Measurements from ENCODE around the gene DROSHA. TPM values are rescaled to one million over a fixed set of nuclear protein-coding genes. Genes with fewer than 3 reads are reported as not detected.

Gene DROSHA
- total and polyA plus RNA-seq, 2 of the 8 experiments (the other 6 are each of a cell fraction or from before 2014, with no cell fraction given): 65.9 to 122 TPM

GRCh38 chr5:31362529-31362900, 169.4 kb downstream of the DROSHA start:
- no peak for FAIRE-seq
- no peak overlapping the region for H3K4ac ChIP-seq (replicated peaks; ENCODE audit: insufficient read length, low read depth, low read length)
- H3K23ac ChIP-seq (ENCODE audit: insufficient read length): no peak overlapping the region
- no peak overlapping the region for H4K8ac ChIP-seq (ENCODE audit: extremely low read depth, insufficient read depth, low read length)
- peak overlapping the region; percentile 85; the same call in 1 of the 2 replicates for H2BK12ac ChIP-seq (ENCODE audit: low read depth, low read length)
- ChIA-PET POLR2A (ENCODE audit: partially characterized antibody) (no interaction called here), CTCF (ENCODE audit: partially characterized antibody) (no interaction called here)
- no peaks in the 10 kb centered on the region for H3K27me3 ChIP-seq (replicated peaks in 1 of 4; ENCODE audit: control insufficient read depth in 3 of 4, extremely low read depth in 1 of 4, insufficient read depth in 3 of 4, low read length in 3 of 4)
- no peaks in the 10 kb centered on the region; the same call in 1 of the 2 replicates for H3K79me1 ChIP-seq (ENCODE audit: low read depth, low read length)
- no peaks in the 10 kb centered on the region; a peak in 1 of 4 replicates for H3K9me3 ChIP-seq (ENCODE audit: insufficient read depth in 2 of 2, low read depth in 1 of 2, low read length in 1 of 2)
- no peak overlapping the region for H4K91ac ChIP-seq (replicated peaks; ENCODE audit: insufficient read length, low read length)
- DNase-seq (ENCODE audit: low read depth in 1 of 2, low spot score in 2 of 2): peak in 1 of 2 experiments; percentile 23
- no peak overlapping the region for H3K27ac ChIP-seq (ENCODE audit: low read depth, low read length)
- H3K79me2 ChIP-seq (ENCODE audit: control insufficient read depth in 1 of 2, insufficient read depth in 2 of 2, low read length in 2 of 2): no peaks in the 10 kb centered on the region
- WGBS, 2 experiments (ENCODE audit: extremely low coverage in 1 of 2, insufficient coverage in 1 of 2, insufficient read length in 1 of 2, insufficient replicate concordance in 2 of 2, low coverage in 1 of 2, low lambda C conversion rate in 2 of 2, missing lambda C conversion rate in 1 of 2): 53% methylated on average over 1 of the region's 1 CpG; no CpG with 5 or more reads in 1 of the 2 experiments
- no peak overlapping the region for H2BK120ac ChIP-seq (replicated peaks; ENCODE audit: low read depth, low read length)
- no peaks in the 10 kb centered on the region for H3K36me3 ChIP-seq (ENCODE audit: control insufficient read depth in 2 of 4, insufficient read depth in 4 of 4, low read length in 3 of 4)
- H2BK5ac ChIP-seq (ENCODE audit: low read depth, low read length): peak overlapping the region; percentile 74
- H4K5ac ChIP-seq (ENCODE audit: insufficient read length, low read depth, low read length): peak overlapping the region; percentile 41
- H3K14ac ChIP-seq (ENCODE audit: insufficient read length): no peak overlapping the region
- H3K9ac ChIP-seq (replicated peaks in 1 of 4; ENCODE audit: extremely low read depth in 1 of 4, low read depth in 3 of 4, low read length in 3 of 4): no peak overlapping the region
- H3K4me1 ChIP-seq (replicated peaks in 1 of 4; ENCODE audit: control insufficient read depth in 3 of 4, insufficient read depth in 4 of 4, low read length in 3 of 4): peaks cover 0 to 8% (median 2%) of the 10 kb centered on the region in 4 experiments; a peak in 2 of 7 replicates
- H3K18ac ChIP-seq (ENCODE audit: extremely low read depth, low read length): no peak overlapping the region
- H4K20me1 ChIP-seq (replicated peaks in 1 of 2; ENCODE audit: control insufficient read depth in 1 of 2, insufficient read depth in 2 of 2, low read length in 2 of 2): no peaks in the 10 kb centered on the region
- no peak overlapping the region for H3K56ac ChIP-seq (replicated peaks; ENCODE audit: insufficient read length, low read depth, low read length)
- no peak overlapping the region for H2BK20ac ChIP-seq (ENCODE audit: low read length)
- no peak overlapping the region for H3K4me3 ChIP-seq (ENCODE audit: extremely low read depth in 1 of 4, insufficient read depth in 2 of 4, low read depth in 3 of 4, low read length in 4 of 4)
- H2BK15ac ChIP-seq (ENCODE audit: low read length): no peak overlapping the region
- TF ChIP-seq YY1 (IDR thresholded peaks at IDR 0.05; ENCODE audit: low read depth, low read length) (no peak), TEAD4 (IDR thresholded peaks at IDR 0.05; ENCODE audit: low read depth, low read length) (peak; percentile 69; the same call in 1 of the 2 replicates), KDM1A (IDR thresholded peaks at IDR 0.05; ENCODE audit: borderline replicate concordance, low read length) (no peak), PHF8 (conservative IDR thresholded peaks at IDR 0.05; ENCODE audit: low read depth, low read length) (no peak)
- 0 out of 4 replicates have a peak overlapping the region, but pooled peaks of 1 of the 2 experiments have one; percentile 34 for H3K4me2 ChIP-seq (ENCODE audit: insufficient read depth in 1 of 2, low read depth in 2 of 2, low read length in 2 of 2)
- H2AK5ac ChIP-seq (ENCODE audit: low read depth, low read length): no peak overlapping the region
- H2AFZ ChIP-seq (ENCODE audit: low read length): no peak overlapping the region
- H3K23me2 ChIP-seq (ENCODE audit: low read depth, low read length): peaks cover 5% of the 10 kb centered on the region; the same call in 1 of the 2 replicates

Measured in H1 (cell line).